Type B pancreatic cell (in vitro differentiated cells): Measurements from ENCODE around the gene ADAM33. TPM values are rescaled to one million over a fixed set of nuclear protein-coding genes. Genes with fewer than 3 reads are reported as not detected.

ENCODE experiments used
- DNase-seq: peaks from one replicate; pipeline ENCODE4 v3.0.0; 2021; ENCODE audit warnings: mixed read lengths; ENCODE audit not compliant: unreplicated experiment; ENCODE audit errors: extremely low spot score
- H3K27ac Mint-ChIP-seq: 2 replicates; pipeline ENCODE4 v1.8.0; 2021; ENCODE audit warnings: mild to moderate bottlenecking, mixed read lengths
- H3K27me3 Mint-ChIP-seq: 2 replicates; pipeline ENCODE4 v1.8.0; 2021; ENCODE audit warnings: mixed read lengths
- H3K36me3 Mint-ChIP-seq: 2 replicates; pipeline ENCODE4 v1.8.0; 2021; ENCODE audit warnings: mixed read lengths
- H3K4me1 Mint-ChIP-seq: one replicate; pipeline ENCODE4 v1.8.0; 2021; ENCODE audit warnings: mixed read lengths; ENCODE audit not compliant: unreplicated experiment
- H3K4me3 Mint-ChIP-seq: 2 replicates; pipeline ENCODE4 v1.8.0; 2021; ENCODE audit warnings: mild to moderate bottlenecking, mixed read lengths
- H3K9me3 Mint-ChIP-seq: 2 replicates; pipeline ENCODE4 v1.8.0; 2021; ENCODE audit warnings: mixed read lengths
- total RNA-seq: library from RNA; stranded (reverse); gene quantifications from 2 replicates; pipeline ENCODE4 v1.2.1, GENCODE V29; 2021; ENCODE audit warnings: low replicate concordance
- TF ChIP-seq, protein P1 (sequence below): fragments of 200-600 bp; sonication (generic); conservative IDR thresholded peaks from 2 replicates; pipeline ENCODE4 v1.5.0; 2021; ENCODE audit warnings: antibody characterized with exemption, mild to moderate bottlenecking

ADAM33 gene
- total RNA-seq, 1 donor from 2014 or later, result 8.2 TPM

- no peak for DNase-seq
- TF ChIP-seq, protein P1, sequence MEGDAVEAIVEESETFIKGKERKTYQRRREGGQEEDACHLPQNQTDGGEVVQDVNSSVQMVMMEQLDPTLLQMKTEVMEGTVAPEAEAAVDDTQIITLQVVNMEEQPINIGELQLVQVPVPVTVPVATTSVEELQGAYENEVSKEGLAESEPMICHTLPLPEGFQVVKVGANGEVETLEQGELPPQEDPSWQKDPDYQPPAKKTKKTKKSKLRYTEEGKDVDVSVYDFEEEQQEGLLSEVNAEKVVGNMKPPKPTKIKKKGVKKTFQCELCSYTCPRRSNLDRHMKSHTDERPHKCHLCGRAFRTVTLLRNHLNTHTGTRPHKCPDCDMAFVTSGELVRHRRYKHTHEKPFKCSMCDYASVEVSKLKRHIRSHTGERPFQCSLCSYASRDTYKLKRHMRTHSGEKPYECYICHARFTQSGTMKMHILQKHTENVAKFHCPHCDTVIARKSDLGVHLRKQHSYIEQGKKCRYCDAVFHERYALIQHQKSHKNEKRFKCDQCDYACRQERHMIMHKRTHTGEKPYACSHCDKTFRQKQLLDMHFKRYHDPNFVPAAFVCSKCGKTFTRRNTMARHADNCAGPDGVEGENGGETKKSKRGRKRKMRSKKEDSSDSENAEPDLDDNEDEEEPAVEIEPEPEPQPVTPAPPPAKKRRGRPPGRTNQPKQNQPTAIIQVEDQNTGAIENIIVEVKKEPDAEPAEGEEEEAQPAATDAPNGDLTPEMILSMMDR, result no peak
- no peaks in the 10 kb centered on the region for H3K36me3 Mint-ChIP-seq
- H3K27ac Mint-ChIP-seq, result no peak overlapping the region
- peaks cover 59% of the 10 kb centered on the region for H3K27me3 Mint-ChIP-seq
- H3K4me3 Mint-ChIP-seq, result no peak overlapping the region
- peaks cover 17% of the 10 kb centered on the region for H3K4me1 Mint-ChIP-seq
- H3K9me3 Mint-ChIP-seq, result no peaks in the 10 kb centered on the region
Observed at GRCh38 chr20:3677733-3678132, 4.1 kb downstream of the ADAM33 start.

DNA sequence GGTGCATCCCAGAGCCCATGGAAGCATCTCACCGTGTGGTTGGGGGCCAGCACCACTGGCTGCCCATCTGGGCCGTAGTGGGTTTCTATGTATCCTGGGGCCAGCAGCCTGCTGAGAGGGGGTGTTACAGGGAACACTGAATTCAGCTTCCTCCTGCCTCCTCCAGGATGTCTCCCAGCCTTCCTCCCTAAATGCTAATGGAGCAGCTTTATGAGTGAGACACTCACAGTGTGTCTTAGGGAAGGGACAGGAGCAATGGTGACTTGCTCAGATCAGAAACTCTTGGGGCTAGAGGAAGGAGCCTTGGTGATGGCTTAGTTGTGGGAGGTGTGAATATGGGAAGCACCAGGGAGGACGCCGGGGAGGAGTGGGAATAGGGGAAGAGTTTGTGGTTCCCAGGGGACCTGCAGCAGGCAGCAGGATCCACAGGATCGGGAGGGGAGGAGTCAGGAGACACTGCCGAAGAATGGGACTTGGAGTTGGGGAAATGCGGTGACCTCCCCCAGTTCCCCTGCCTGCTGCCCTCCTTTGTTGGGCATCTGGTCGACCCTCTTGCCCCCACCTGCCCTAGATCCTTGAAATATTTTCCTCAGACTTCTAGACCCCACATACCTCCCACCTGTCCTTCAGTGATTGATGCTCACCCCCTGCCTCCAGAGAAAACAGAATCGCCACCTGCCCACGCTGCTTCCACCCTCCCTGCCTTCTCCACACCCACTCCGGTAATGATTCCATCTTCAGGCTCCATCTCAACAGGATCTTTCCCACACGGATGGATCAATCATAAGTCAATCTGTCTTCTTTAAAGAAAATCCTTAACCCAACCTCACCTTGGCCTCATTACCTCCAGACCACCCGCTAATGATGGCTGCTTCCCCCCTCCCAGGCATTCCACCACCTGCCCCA is 6.6 kb downstream of the ADAM33 start:
- Mint-ChIP-seq H3K27me3 (peaks cover 51% of the 10 kb centered on the region), H3K27ac (no peak overlapping the region), H3K36me3 (no peaks in the 10 kb centered on the region), H3K9me3 (no peaks in the 10 kb centered on the region), H3K4me1 (peaks cover 12% of the 10 kb centered on the region), H3K4me3 (no peak overlapping the region)
- no peak for DNase-seq
- TF ChIP-seq, protein P1, result no peak

- H3K27me3 Mint-ChIP-seq, result peaks cover 53% of the 10 kb centered on the region
- H3K4me3 Mint-ChIP-seq, result no peak overlapping the region
Observed at GRCh38 chr20:3674447-3674846, 7.4 kb downstream of the ADAM33 start.

GRCh38 chr20:3673221-3674070 is 8.4 kb downstream of the ADAM33 start:
- H3K27me3 Mint-ChIP-seq, result peaks cover 48% of the 10 kb centered on the region
- no peak overlapping the region for H3K4me3 Mint-ChIP-seq
- TF ChIP-seq, protein P1, result no peak
- H3K9me3 Mint-ChIP-seq, result no peaks in the 10 kb centered on the region
- no peak overlapping the region for H3K27ac Mint-ChIP-seq
- no peak for DNase-seq
- H3K4me1 Mint-ChIP-seq, result no peaks in the 10 kb centered on the region
- H3K36me3 Mint-ChIP-seq, result no peaks in the 10 kb centered on the region

More at GRCh38 chr20:3674447-3674846, 7.4 kb downstream of the ADAM33 start:
- Mint-ChIP-seq H3K9me3 (no peaks in the 10 kb centered on the region), H3K4me1 (peaks cover 8% of the 10 kb centered on the region), H3K27ac (no peak overlapping the region), H3K36me3 (no peaks in the 10 kb centered on the region)
- no peak for DNase-seq
- TF ChIP-seq, protein P1, result no peak

GRCh38 chr20:3672547-3673171 is 9.2 kb downstream of the ADAM33 start:
- TF ChIP-seq, protein P1, result no peak
- H3K27ac Mint-ChIP-seq, result no peak overlapping the region
- no peak overlapping the region for H3K4me3 Mint-ChIP-seq
- DNase-seq, result no peak
- peaks cover 48% of the 10 kb centered on the region for H3K27me3 Mint-ChIP-seq
- H3K9me3 Mint-ChIP-seq, result no peaks in the 10 kb centered on the region
- no peaks in the 10 kb centered on the region for H3K36me3 Mint-ChIP-seq
- no peaks in the 10 kb centered on the region for H3K4me1 Mint-ChIP-seq
